ENCODE results near the gene HMOX2. TPM values are rescaled to one million over a fixed set of nuclear protein-coding genes. Genes with fewer than 3 reads are reported as not detected.
A peak's percentile ranks its signal among the peaks of the same experiment; 100 is the strongest.

The HMOX2 gene
- total RNA-seq, 1 donor = 57.9 TPM

DNA sequence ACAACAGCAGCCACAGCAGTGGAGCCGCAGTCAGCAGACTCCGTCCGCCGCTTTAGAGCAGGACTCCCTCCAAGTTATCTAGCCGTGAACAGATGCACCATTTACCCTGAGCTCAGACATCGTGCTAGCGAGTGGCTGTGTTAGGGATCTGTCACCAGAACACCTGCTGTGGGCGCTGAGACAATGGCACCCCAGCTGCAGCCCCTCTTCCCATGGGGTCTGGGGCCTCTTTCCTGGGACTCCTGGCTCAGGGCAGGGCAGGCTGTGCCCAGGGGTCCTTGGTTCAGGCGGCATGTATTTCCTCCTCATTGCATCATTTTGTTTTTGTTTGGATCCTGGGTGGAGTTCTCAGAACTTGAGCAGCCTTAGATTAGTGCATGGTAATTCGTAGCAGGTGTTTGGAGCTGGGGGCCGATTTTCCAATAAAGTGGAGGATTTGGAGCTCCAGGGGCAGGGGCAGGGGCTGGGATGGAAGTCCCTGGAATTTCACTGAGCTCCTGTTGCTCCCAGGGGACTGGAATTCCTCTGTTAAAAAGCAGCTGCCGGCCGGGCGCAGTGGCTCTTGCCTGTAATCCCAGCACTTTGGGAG lies 25.2 kb upstream of the HMOX2 start:
- DNase-seq (ENCODE audit: low read depth) = peak; percentile 35
- TF ChIP-seq, protein P1, sequence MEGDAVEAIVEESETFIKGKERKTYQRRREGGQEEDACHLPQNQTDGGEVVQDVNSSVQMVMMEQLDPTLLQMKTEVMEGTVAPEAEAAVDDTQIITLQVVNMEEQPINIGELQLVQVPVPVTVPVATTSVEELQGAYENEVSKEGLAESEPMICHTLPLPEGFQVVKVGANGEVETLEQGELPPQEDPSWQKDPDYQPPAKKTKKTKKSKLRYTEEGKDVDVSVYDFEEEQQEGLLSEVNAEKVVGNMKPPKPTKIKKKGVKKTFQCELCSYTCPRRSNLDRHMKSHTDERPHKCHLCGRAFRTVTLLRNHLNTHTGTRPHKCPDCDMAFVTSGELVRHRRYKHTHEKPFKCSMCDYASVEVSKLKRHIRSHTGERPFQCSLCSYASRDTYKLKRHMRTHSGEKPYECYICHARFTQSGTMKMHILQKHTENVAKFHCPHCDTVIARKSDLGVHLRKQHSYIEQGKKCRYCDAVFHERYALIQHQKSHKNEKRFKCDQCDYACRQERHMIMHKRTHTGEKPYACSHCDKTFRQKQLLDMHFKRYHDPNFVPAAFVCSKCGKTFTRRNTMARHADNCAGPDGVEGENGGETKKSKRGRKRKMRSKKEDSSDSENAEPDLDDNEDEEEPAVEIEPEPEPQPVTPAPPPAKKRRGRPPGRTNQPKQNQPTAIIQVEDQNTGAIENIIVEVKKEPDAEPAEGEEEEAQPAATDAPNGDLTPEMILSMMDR (IDR thresholded peaks at IDR 0.05; ENCODE audit: insufficient read depth, low read depth, low read length) = no peak

DNA sequence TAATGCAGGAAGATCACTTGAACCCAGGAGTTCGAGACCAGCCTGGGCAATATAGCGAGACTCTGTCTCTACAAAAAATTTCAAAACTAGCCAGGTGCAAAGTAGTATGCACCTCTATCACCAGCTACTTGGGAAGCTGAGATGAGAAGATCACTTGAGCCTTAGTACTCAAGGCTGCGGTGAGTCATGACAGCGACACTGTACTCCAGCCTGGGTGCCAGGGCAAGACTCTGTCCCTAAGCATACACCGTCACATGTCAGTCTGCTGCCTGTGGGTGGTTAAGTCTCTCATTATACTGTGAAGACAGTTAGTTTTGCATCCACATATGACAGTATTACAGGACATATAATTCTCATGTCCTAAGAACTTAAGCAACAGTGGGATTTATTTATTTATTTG lies 23.5 kb upstream of the HMOX2 start:
- TF ChIP-seq, protein P1 (IDR thresholded peaks at IDR 0.05; ENCODE audit: insufficient read depth, low read depth, low read length) = no peak
- DNase-seq (ENCODE audit: low read depth) = no peak
- no peak overlapping the region for H3K4me3 ChIP-seq (ENCODE audit: low read depth, low read length)

More for the DNA sequence above, 25.2 kb upstream of the HMOX2 start:
- no peak overlapping the region for H3K4me3 ChIP-seq (ENCODE audit: low read depth, low read length)

DNA sequence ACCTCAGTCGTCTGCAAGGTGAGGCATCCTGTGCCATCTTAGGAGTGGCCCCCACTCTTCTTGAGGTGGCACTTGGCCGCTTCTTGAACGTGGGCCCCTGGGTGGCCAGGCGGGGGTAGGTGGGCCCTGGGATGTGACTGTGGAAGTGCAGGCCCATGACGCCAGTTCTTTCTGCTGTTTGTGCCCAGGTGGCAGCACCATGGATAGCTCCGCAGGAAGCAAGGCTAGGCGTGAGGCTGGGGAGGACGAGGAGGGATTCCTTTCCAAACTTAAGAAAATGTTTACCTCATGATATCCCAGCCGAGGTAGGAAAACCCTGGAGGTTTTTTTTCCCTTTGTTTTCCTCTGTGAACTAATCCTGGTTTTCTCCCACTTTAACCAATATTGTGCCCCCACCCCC lies 21.6 kb upstream of the HMOX2 start:
- H3K4me3 ChIP-seq (ENCODE audit: low read depth, low read length) = no peak overlapping the region
- DNase-seq (ENCODE audit: low read depth) = no peak
- TF ChIP-seq, protein P1 (IDR thresholded peaks at IDR 0.05; ENCODE audit: insufficient read depth, low read depth, low read length) = no peak

DNA sequence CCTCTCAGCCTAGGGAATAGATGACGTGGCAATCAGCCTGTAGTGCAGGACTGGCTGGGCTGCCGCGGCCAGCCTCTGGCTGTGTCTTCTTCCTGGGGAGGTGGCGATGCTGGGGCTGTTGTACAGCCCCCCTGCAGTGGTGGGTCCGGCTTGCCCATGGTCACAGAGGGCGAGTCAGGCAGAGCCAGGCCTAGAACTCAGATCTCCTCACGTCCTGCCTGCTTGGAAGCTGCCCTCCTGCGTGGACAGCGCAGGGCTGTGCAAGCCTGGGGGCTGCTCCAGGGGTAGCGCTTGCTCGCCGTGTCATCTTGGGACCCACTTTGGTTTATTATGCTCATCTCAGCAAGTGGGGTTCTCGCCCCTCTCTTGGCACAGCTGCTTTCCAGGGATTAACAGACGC lies 21.1 kb upstream of the HMOX2 start:
- H3K4me3 ChIP-seq (ENCODE audit: low read depth, low read length) = no peak overlapping the region
- TF ChIP-seq, protein P1 (IDR thresholded peaks at IDR 0.05; ENCODE audit: insufficient read depth, low read depth, low read length) = no peak
- no peak for DNase-seq (ENCODE audit: low read depth)

DNA sequence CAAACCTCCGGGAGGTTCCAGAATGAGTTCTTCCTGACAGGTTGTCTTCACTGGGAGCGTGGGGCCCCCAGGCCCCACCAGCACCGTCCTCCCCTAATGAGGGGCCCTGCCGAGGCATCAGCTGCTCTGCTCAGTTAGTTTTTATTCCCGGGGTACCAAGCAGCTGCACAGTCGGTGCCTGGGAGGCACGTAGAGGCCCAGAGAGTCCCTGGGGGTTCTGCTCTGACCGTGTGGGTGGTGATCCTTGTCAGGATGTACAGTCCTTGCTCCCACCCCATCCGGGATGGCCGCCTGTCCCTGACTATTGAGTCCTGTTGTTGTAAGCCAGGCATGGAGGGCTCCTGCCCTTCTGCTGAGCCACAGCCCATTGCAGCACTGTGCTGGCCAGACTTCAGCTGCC lies 20.2 kb upstream of the HMOX2 start:
- H3K4me3 ChIP-seq (ENCODE audit: low read depth, low read length) = no peak overlapping the region
- DNase-seq (ENCODE audit: low read depth) = no peak
- TF ChIP-seq, protein P1 (IDR thresholded peaks at IDR 0.05; ENCODE audit: insufficient read depth, low read depth, low read length) = no peak

DNA sequence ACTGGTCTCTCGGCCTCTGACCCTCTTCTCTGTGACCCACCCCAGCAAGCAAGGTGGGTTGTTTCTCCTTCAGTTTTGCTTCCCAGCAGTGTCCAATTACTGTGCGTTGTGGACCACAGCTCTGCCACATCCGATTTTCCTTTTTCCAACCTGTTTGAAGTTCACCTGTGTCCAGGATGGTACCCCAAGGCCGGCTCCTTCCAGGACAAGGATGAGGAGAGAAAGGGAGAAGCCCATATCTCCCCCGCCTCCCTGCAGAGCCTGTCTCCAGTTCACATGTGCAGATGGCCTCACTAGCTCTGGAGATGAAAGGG lies 15.3 kb upstream of the HMOX2 start:
- no peak for DNase-seq (ENCODE audit: low read depth)
- H3K4me3 ChIP-seq (ENCODE audit: low read depth, low read length) = no peak overlapping the region
- TF ChIP-seq, protein P1 (IDR thresholded peaks at IDR 0.05; ENCODE audit: insufficient read depth, low read depth, low read length) = no peak
